Stimulated activated naive CD8-positive, alpha-beta T cell treated with anti-CD3 and anti-CD28 coated beads, Interleukin-15, amount 100 ng/mL, for 72 hours (primary cell): ENCODE measurements around the gene FGF4.

Source experiments
- ATAC-seq: fragments of 150-1000 bp; cut with Tn5 transposase; 2 replicates; pipeline ENCODE4 v1.10.0; 2021; ENCODE audit warnings: mild to moderate bottlenecking, moderate library complexity
- DNase-seq, 2 donors: peaks; one replicate each; pipeline ENCODE4 v3.0.0; 2021 to 2022
- H3K27ac Mint-ChIP-seq, 2 donors: one replicate each; pipeline ENCODE4 v1.8.0; 2022; ENCODE audit warnings: mild to moderate bottlenecking in 2 of 2, mixed read lengths in 2 of 2, moderate library complexity in 2 of 2
- H3K27me3 Mint-ChIP-seq: one replicate; pipeline ENCODE4 v1.8.0; 2022; ENCODE audit warnings: mixed read lengths
- H3K4me1 Mint-ChIP-seq: one replicate; pipeline ENCODE4 v1.8.0; 2022; ENCODE audit warnings: mild to moderate bottlenecking, mixed read lengths
- H3K4me3 Mint-ChIP-seq, 2 donors: one replicate each; pipeline ENCODE4 v1.8.0; 2022; ENCODE audit warnings: mild to moderate bottlenecking in 2 of 2, mixed read lengths in 2 of 2, moderate library complexity in 1 of 2
- H3K9me3 Mint-ChIP-seq, 2 donors: one replicate each; pipeline ENCODE4 v1.8.0; 2022; ENCODE audit warnings: mixed read lengths in 2 of 2

FGF4 gene

DNA sequence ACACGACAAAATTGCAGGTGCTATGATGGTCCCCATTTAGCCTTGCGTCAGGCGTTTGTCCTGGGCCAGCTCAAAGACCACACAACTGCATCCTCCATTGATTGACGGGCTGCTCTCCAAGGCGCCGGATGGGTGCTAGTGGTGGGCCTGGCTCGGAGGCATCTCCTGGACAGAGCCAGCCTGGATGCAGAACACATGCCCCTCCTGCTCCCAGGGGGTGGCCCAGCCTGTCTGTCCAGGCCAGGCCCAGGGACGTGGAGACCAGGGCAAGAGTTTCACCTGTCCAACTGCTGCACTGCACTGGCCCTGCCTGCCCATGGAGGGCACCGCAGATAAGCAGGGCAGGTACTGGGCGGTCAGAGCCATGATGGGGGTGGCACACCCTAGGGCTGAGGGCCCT lies 47.9 kb downstream of the FGF4 start:
- DNase-seq = no peak
- Mint-ChIP-seq H3K4me3 (no peak overlapping the region), H3K9me3 (no peaks in the 10 kb centered on the region), H3K4me1 (no peaks in the 10 kb centered on the region), H3K27me3 (peaks cover 87% of the 10 kb centered on the region), H3K27ac (no peak overlapping the region)
- ATAC-seq = no peak

DNA sequence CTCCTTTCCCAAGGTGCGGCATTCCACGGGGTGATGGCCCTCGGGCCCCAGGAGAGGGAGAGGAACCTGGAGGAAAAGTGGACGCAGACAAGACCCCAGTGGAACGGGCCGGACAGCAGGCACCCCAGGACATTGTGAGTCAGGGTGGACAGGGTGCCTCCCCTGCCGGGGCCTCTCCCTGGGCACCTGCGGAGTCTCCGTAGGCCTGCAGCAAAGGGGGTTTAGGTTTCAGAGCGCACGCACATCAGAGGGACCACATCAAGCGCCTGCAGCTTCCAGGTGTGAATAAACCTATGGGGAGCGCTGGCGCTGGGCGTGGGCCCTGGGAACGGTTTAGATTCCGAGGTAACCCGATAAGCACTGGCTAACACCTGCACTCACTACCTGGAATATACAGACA lies 48.7 kb downstream of the FGF4 start:
- Mint-ChIP-seq H3K27ac (no peak overlapping the region), H3K9me3 (no peaks in the 10 kb centered on the region), H3K4me3 (no peak overlapping the region), H3K4me1 (no peaks in the 10 kb centered on the region), H3K27me3 (peaks cover 87% of the 10 kb centered on the region)
- ATAC-seq (no peak), DNase-seq (no peak)

DNA sequence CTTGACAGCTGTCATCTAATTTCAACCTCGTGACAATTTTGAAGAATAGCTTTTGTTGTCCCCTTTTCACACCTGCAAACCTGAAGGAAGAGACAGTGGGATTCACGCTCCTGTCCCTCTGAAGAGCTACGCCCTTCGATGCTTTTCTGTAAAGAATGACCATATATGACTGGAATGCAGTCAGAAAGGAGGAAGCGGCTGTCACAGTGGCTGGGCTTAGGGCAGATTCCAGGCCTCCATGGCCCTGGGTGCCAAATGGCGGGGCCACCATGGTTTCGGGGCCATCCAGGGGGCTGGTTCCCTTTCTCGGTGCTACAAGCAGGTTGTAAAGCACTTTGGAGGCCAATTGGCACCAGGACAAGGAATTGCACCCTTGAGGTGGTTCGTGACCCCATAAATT lies 49.1 kb downstream of the FGF4 start:
- H3K27ac Mint-ChIP-seq = no peak overlapping the region
- H3K9me3 Mint-ChIP-seq = no peaks in the 10 kb centered on the region
- ATAC-seq (no peak), DNase-seq (no peak)
- no peak overlapping the region for H3K4me3 Mint-ChIP-seq
- H3K27me3 Mint-ChIP-seq = peaks cover 87% of the 10 kb centered on the region
- H3K4me1 Mint-ChIP-seq = no peaks in the 10 kb centered on the region

DNA sequence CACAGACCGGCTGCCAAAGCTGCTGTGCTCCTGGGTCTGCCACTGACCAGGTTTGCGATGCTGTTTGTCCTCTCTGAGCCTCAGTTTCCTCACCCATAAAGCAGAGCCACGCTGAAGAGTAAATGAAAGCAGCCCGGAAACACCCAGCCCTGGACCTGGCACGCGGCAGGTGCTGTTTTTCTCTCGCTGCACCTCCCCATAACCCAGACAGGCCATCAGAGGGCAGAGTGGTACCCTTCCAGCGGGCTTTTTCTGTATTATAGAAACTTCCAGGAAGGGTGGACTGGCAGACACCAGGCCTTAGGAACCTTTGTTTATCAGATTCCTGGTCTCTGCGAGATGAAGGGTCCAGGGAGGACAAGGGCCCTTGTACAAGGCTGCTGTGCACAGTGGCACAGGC lies 53.4 kb downstream of the FGF4 start:
- Mint-ChIP-seq H3K4me1 (no peaks in the 10 kb centered on the region), H3K9me3 (no peaks in the 10 kb centered on the region), H3K4me3 (no peak overlapping the region), H3K27me3 (peaks cover 81% of the 10 kb centered on the region), H3K27ac (no peak overlapping the region)
- ATAC-seq (no peak), DNase-seq (no peak)

DNA sequence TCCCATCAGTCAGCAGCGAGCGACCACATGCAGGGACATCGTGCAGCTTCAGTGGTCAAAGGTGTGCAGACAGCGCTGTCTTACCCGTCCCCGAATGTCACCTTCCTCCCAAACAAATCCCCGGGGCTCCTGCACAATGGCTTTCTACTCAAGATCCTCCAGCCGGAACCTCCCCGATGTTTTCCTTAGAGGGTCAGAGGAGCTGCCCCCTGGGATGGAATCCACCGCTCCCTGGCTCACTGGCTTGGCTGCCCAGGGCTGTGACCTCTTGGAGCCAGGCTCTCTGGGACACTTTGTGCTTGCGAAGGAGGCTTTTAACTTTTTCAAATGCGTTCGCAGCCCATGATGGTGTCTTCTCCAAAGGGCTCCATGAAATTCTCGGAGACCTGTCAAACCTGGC lies 54.0 kb downstream of the FGF4 start:
- H3K4me3 Mint-ChIP-seq = no peak overlapping the region
- DNase-seq (no peak), ATAC-seq (no peak)
- H3K9me3 Mint-ChIP-seq = no peaks in the 10 kb centered on the region
- H3K27me3 Mint-ChIP-seq = peaks cover 74% of the 10 kb centered on the region
- no peaks in the 10 kb centered on the region for H3K4me1 Mint-ChIP-seq
- H3K27ac Mint-ChIP-seq = no peak overlapping the region
